Peyer's patch (tissue), 4 donors: Measurements from ENCODE around the gene HSPB3. TPM values are rescaled to one million over a fixed set of nuclear protein-coding genes. Genes with fewer than 3 reads are reported as not detected.
"Not testable (repeated sequence)": the region's sequence is repeated elsewhere in the genome, so short reads cannot be mapped to it uniquely, and the experiment has no call there.

ENCODE experiments used
- DNase-seq, 3 donors: peaks; one replicate each; pipeline ENCODE4 v3.0.0-alpha.2; 2017 to 2019
- H3K27ac ChIP-seq, 4 donors: fragments of 200-600 bp; sonication (generic); one replicate each; pipeline ENCODE4 v1.5.1; 2016 to 2019
- H3K27me3 ChIP-seq, 2 donors: fragments of 200-600 bp; sonication (generic); one replicate each; pipeline ENCODE4 v1.5.1; 2019
- H3K36me3 ChIP-seq, 3 donors: fragments of 200-600 bp; sonication (generic); one replicate each; pipeline ENCODE4 v1.5.1; 2016 to 2019
- H3K4me1 ChIP-seq, 4 donors: fragments of 200-600 bp; sonication (generic); one replicate each; pipeline ENCODE4 v1.5.1; 2016 to 2019
- H3K4me3 ChIP-seq, 4 donors: fragments of 200-600 bp; sonication (generic); 1 replicate in 3 of 4; 2 replicates in 1 of 4; pipeline ENCODE4 v1.5.1; 2016 to 2019; ENCODE audit warnings: mild to moderate bottlenecking in 1 of 4
- H3K9me3 ChIP-seq, 4 donors: fragments of 200-600 bp; sonication (generic); one replicate each; pipeline ENCODE4 v1.5.1; 2016 to 2019; ENCODE audit warnings: mild to moderate bottlenecking in 1 of 4
- POLR2A ChIP-seq, 2 donors: fragments of 450-650 bp; IDR thresholded peaks; one replicate each; pipeline ENCODE4 v1.5.1; 2017; ENCODE audit warnings: antibody characterized with exemption in 2 of 2, mild to moderate bottlenecking in 2 of 2, moderate library complexity in 2 of 2
- total RNA-seq, 4 donors: library from RNA; depleted of rRNA; stranded (reverse); fragments of >200 nt; gene quantifications; one replicate each; pipeline ENCODE4 v1.1.0, GENCODE V29; 2016
- TF ChIP-seq, protein P1 (sequence below), 6 experiments: fragments of 450-650 bp in 4 of 6; fragments of 200-600 bp in 2 of 6; sonication (generic) in 1 of 6; IDR thresholded peaks; one replicate each; pipeline ENCODE4 v1.5.1; 2017 to 2019; ENCODE audit warnings: antibody characterized with exemption in 6 of 6, mild to moderate bottlenecking in 3 of 6, moderate library complexity in 1 of 6

The HSPB3 gene
- total RNA-seq, 4 donors from 2014 or later: not detected

- Histone ChIP-seq H3K27me3 (no peaks in the 10 kb centered on the region), H3K4me3 (no peak overlapping the region), H3K4me1 (no peaks in the 10 kb centered on the region), H3K9me3 (no peaks in the 10 kb centered on the region), H3K27ac (no peak overlapping the region), H3K36me3 (no peaks in the 10 kb centered on the region)
- no peak for TF ChIP-seq POLR2A (IDR thresholded peaks at IDR 0.05)
- TF ChIP-seq, protein P1, sequence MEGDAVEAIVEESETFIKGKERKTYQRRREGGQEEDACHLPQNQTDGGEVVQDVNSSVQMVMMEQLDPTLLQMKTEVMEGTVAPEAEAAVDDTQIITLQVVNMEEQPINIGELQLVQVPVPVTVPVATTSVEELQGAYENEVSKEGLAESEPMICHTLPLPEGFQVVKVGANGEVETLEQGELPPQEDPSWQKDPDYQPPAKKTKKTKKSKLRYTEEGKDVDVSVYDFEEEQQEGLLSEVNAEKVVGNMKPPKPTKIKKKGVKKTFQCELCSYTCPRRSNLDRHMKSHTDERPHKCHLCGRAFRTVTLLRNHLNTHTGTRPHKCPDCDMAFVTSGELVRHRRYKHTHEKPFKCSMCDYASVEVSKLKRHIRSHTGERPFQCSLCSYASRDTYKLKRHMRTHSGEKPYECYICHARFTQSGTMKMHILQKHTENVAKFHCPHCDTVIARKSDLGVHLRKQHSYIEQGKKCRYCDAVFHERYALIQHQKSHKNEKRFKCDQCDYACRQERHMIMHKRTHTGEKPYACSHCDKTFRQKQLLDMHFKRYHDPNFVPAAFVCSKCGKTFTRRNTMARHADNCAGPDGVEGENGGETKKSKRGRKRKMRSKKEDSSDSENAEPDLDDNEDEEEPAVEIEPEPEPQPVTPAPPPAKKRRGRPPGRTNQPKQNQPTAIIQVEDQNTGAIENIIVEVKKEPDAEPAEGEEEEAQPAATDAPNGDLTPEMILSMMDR (IDR thresholded peaks at IDR 0.05): no peak
- DNase-seq: no peak
Measured at GRCh38 chr5:54421976-54422375, 33.5 kb upstream of the HSPB3 start.

DNA sequence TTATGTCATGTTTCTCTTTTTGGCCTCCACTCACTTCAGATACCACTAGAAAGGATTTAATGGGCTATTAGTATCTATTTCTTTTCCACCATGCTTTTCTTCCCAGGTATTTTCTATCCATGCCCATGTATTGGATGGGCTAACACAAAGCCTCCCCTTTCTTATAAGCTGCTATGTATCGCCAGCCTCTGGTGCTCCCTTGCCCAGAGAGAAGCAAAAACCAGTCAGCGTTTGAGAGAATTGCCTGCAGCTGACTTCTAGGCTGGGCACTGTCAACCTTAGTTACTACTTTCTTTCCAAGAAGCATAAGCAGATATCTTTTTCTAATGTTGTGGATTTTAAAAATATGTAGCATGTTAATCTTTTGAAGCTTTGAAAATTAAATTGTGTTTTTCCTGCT, 30.2 kb upstream of the HSPB3 start:
- no peaks in the 10 kb centered on the region for H3K27me3 ChIP-seq
- no peaks in the 10 kb centered on the region for H3K36me3 ChIP-seq
- no peak for TF ChIP-seq POLR2A (IDR thresholded peaks at IDR 0.05)
- TF ChIP-seq, protein P1 (IDR thresholded peaks at IDR 0.05): no peak
- H3K27ac ChIP-seq: no peak overlapping the region
- no peaks in the 10 kb centered on the region for H3K9me3 ChIP-seq
- no peak for DNase-seq
- no peaks in the 10 kb centered on the region for H3K4me1 ChIP-seq
- no peak overlapping the region for H3K4me3 ChIP-seq

GRCh38 chr5:54426209-54426608, 29.3 kb upstream of the HSPB3 start:
- TF ChIP-seq, protein P1 (IDR thresholded peaks at IDR 0.05): no peak
- no peak for TF ChIP-seq POLR2A (IDR thresholded peaks at IDR 0.05)
- Histone ChIP-seq H3K9me3 (no peaks in the 10 kb centered on the region), H3K27ac (no peak overlapping the region), H3K36me3 (no peaks in the 10 kb centered on the region), H3K4me1 (no peaks in the 10 kb centered on the region), H3K4me3 (no peak overlapping the region), H3K27me3 (no peaks in the 10 kb centered on the region)
- DNase-seq: no peak

GRCh38 chr5:54434650-54435049, 20.8 kb upstream of the HSPB3 start:
- not testable (repeated sequence) for H3K36me3 ChIP-seq, DNase-seq, H3K27me3 ChIP-seq, H3K9me3 ChIP-seq, H3K27ac ChIP-seq, H3K4me3 ChIP-seq, H3K4me1 ChIP-seq

- H3K27ac ChIP-seq: no peak overlapping the region
- H3K4me3 ChIP-seq: no peak overlapping the region
- H3K27me3 ChIP-seq: no peaks in the 10 kb centered on the region
- TF ChIP-seq, protein P1 (IDR thresholded peaks at IDR 0.05): no peak
- TF ChIP-seq POLR2A (IDR thresholded peaks at IDR 0.05): no peak
- no peaks in the 10 kb centered on the region for H3K36me3 ChIP-seq
- H3K4me1 ChIP-seq: no peaks in the 10 kb centered on the region
- no peaks in the 10 kb centered on the region for H3K9me3 ChIP-seq
- DNase-seq: no peak
Measured at GRCh38 chr5:54438620-54439389, 16.7 kb upstream of the HSPB3 start.

- no peaks in the 10 kb centered on the region for H3K36me3 ChIP-seq
- H3K27me3 ChIP-seq: no peaks in the 10 kb centered on the region
- no peak overlapping the region for H3K4me3 ChIP-seq
- no peak overlapping the region for H3K27ac ChIP-seq
- no peaks in the 10 kb centered on the region for H3K4me1 ChIP-seq
- TF ChIP-seq POLR2A (IDR thresholded peaks at IDR 0.05): no peak
- TF ChIP-seq, protein P1 (IDR thresholded peaks at IDR 0.05): no peak
- DNase-seq: no peak
- no peaks in the 10 kb centered on the region for H3K9me3 ChIP-seq
Measured at GRCh38 chr5:54440456-54440893, 15.0 kb upstream of the HSPB3 start.
